Activated CD8-positive, alpha-beta memory T cell treated with anti-CD3 and anti-CD28 coated beads for 24 hours (primary cell): ENCODE data around the gene NEGR1.

ENCODE experiments used
- DNase-seq: peaks from one replicate; pipeline ENCODE4 v3.0.0-alpha.2; 2020

Gene NEGR1

GRCh38 chr1:71424536-71424935 is 857.8 kb downstream of the NEGR1 start:
- no peak for DNase-seq

- DNase-seq: no peak
Observed at GRCh38 chr1:71422221-71422620, 860.1 kb downstream of the NEGR1 start.

- no peak for DNase-seq
Observed at GRCh38 chr1:71417421-71417820, 864.9 kb downstream of the NEGR1 start.

GRCh38 chr1:71414179-71414578 is 868.2 kb downstream of the NEGR1 start:
- no peak for DNase-seq

GRCh38 chr1:71413441-71414175 is 868.7 kb downstream of the NEGR1 start:
- no peak for DNase-seq

GRCh38 chr1:71400050-71400449 is 882.3 kb downstream of the NEGR1 start:
- no peak for DNase-seq

- no peak for DNase-seq
Observed at GRCh38 chr1:71399594-71399993, 882.7 kb downstream of the NEGR1 start.

GRCh38 chr1:71393301-71393700 is 889.0 kb downstream of the NEGR1 start:
- DNase-seq: no peak

- DNase-seq: no peak
Observed at GRCh38 chr1:71390518-71390917, 891.8 kb downstream of the NEGR1 start.

GRCh38 chr1:71377886-71378285 is 904.5 kb downstream of the NEGR1 start:
- no peak for DNase-seq

GRCh38 chr1:71372496-71372895 is 909.8 kb downstream of the NEGR1 start:
- no peak for DNase-seq

- no peak for DNase-seq
Observed at GRCh38 chr1:71371581-71371980, 910.8 kb downstream of the NEGR1 start.

GRCh38 chr1:71364236-71364635 is 918.1 kb downstream of the NEGR1 start:
- no peak for DNase-seq

GRCh38 chr1:71362691-71363090 is 919.6 kb downstream of the NEGR1 start:
- DNase-seq: no peak

GRCh38 chr1:71362076-71362475 is 920.3 kb downstream of the NEGR1 start:
- DNase-seq: no peak

- DNase-seq: no peak
Observed at GRCh38 chr1:71357708-71358107, 924.6 kb downstream of the NEGR1 start.

- no peak for DNase-seq
Observed at GRCh38 chr1:71351438-71351837, 930.9 kb downstream of the NEGR1 start.

GRCh38 chr1:71350805-71351204 is 931.5 kb downstream of the NEGR1 start:
- no peak for DNase-seq

- no peak for DNase-seq
Observed at GRCh38 chr1:71350330-71350729, 932.0 kb downstream of the NEGR1 start.
